H9 (cell line): ENCODE data around the gene GCNT2. TPM values are rescaled to one million over a fixed set of nuclear protein-coding genes. Genes with fewer than 3 reads are reported as not detected.

ENCODE experiments used
- DNase-seq: peaks from one replicate; pipeline ENCODE4 v3.0.0-alpha.2; 2017
- H2AFZ ChIP-seq: one replicate; pipeline ENCODE4 v1.6.1; 2013; ENCODE audit warnings: mild to moderate bottlenecking, low read length, control low read depth, moderate library complexity
- H2AK5ac ChIP-seq: 2 replicates; pipeline ENCODE4 v1.6.1; 2013; ENCODE audit warnings: low read length, control low read depth, mixed read lengths; ENCODE audit not compliant: insufficient read length
- H2BK120ac ChIP-seq: one replicate; pipeline ENCODE4 v1.6.1; 2013; ENCODE audit warnings: low read depth, mild to moderate bottlenecking, low read length, control low read depth, inconsistent platforms; ENCODE audit not compliant: poor library complexity, severe bottlenecking
- H2BK12ac ChIP-seq: 2 replicates; pipeline ENCODE4 v1.6.1; 2013; ENCODE audit warnings: low read length, control low read depth, mixed read lengths, low read depth; ENCODE audit not compliant: insufficient read length
- H2BK15ac ChIP-seq: 2 replicates; pipeline ENCODE4 v1.6.1; 2013; ENCODE audit warnings: low read depth, low read length, control low read depth
- H2BK20ac ChIP-seq: one replicate; pipeline ENCODE4 v1.6.1; 2013; ENCODE audit warnings: low read depth, mild to moderate bottlenecking, low read length, control low read depth, inconsistent platforms; ENCODE audit not compliant: poor library complexity, severe bottlenecking
- H2BK5ac ChIP-seq: 2 replicates; pipeline ENCODE4 v1.6.1; 2013; ENCODE audit warnings: low read length, control low read depth, mixed read lengths; ENCODE audit not compliant: insufficient read length
- H3K14ac ChIP-seq: 2 replicates; pipeline ENCODE4 v1.6.1; 2013; ENCODE audit warnings: low read length, control low read depth; ENCODE audit not compliant: insufficient read depth
- H3K18ac ChIP-seq: 2 replicates; pipeline ENCODE4 v1.6.1; 2013; ENCODE audit warnings: low read depth, mild to moderate bottlenecking, mixed read lengths, low read length, control low read depth; ENCODE audit not compliant: insufficient read length
- H3K23ac ChIP-seq: 2 replicates; pipeline ENCODE4 v1.6.1; 2013; ENCODE audit warnings: low read length, control low read depth, mixed read lengths, low read depth; ENCODE audit not compliant: insufficient read length
- H3K23me2 ChIP-seq: 2 replicates; pipeline ENCODE4 v1.6.1; 2013; ENCODE audit warnings: low read depth, mild to moderate bottlenecking, mixed read lengths, low read length, control low read depth; ENCODE audit not compliant: insufficient read length, poor library complexity, severe bottlenecking
- H3K27ac ChIP-seq: 2 replicates; pipeline ENCODE4 v1.5.1; 2013; ENCODE audit warnings: low read length, control low read depth, mixed read lengths, low read depth; ENCODE audit not compliant: insufficient read length
- H3K27me3 ChIP-seq: 2 replicates; pipeline ENCODE4 v1.6.1; 2013; ENCODE audit warnings: low read length, control low read depth, inconsistent platforms; ENCODE audit not compliant: insufficient read depth
- H3K4ac ChIP-seq: 2 replicates; pipeline ENCODE4 v1.6.1; 2013; ENCODE audit warnings: low read depth, mild to moderate bottlenecking, control low read depth, inconsistent platforms, low read length, moderate library complexity
- H3K4me1 ChIP-seq: 2 replicates; pipeline ENCODE4 v1.6.1; 2013; ENCODE audit warnings: low read length, control low read depth, inconsistent platforms; ENCODE audit not compliant: insufficient read depth
- H3K4me2 ChIP-seq: 2 replicates; pipeline ENCODE4 v1.6.1; 2013; ENCODE audit warnings: low read length, control low read depth, mixed read lengths; ENCODE audit not compliant: insufficient read length, insufficient read depth
- H3K56ac ChIP-seq: 2 replicates; pipeline ENCODE4 v1.6.1; 2013; ENCODE audit warnings: low read depth, mild to moderate bottlenecking, mixed read lengths, low read length, control low read depth; ENCODE audit not compliant: insufficient read length
- H3K79me1 ChIP-seq: 2 replicates; pipeline ENCODE4 v1.6.1; 2013; ENCODE audit warnings: low read depth, mild to moderate bottlenecking, moderate library complexity, low read length, control low read depth, inconsistent platforms; ENCODE audit not compliant: insufficient read depth, poor library complexity, severe bottlenecking
- H3K79me2 ChIP-seq: 2 replicates; pipeline ENCODE4 v1.6.1; 2013; ENCODE audit warnings: low read length, control low read depth, inconsistent platforms; ENCODE audit not compliant: insufficient read depth
- H3K9ac ChIP-seq: 2 replicates; pipeline ENCODE4 v1.6.1; 2013; ENCODE audit warnings: low read length, control low read depth, mixed read lengths; ENCODE audit not compliant: insufficient read length; ENCODE audit errors: extremely low read depth
- H3K9me3 ChIP-seq: one replicate; pipeline ENCODE4 v1.6.1; 2013; ENCODE audit warnings: low read depth, low read length, inconsistent platforms; ENCODE audit not compliant: control insufficient read depth
- H3T11ph ChIP-seq: one replicate; pipeline ENCODE4 v1.6.1; 2013; ENCODE audit warnings: mild to moderate bottlenecking, low read length, control low read depth, inconsistent platforms
- H4K20me1 ChIP-seq: one replicate; pipeline ENCODE4 v1.6.1; 2013; ENCODE audit not compliant: control insufficient read depth, insufficient read length, insufficient read depth
- H4K5ac ChIP-seq: 2 replicates; pipeline ENCODE4 v1.6.1; 2013; ENCODE audit warnings: low read depth, mild to moderate bottlenecking, mixed read lengths, low read length, control low read depth; ENCODE audit not compliant: insufficient read length
- H4K8ac ChIP-seq: replicated peaks from 2 replicates; pipeline ENCODE4 v1.6.1; 2013; ENCODE audit warnings: low read length, control low read depth, mixed read lengths, low read depth; ENCODE audit not compliant: insufficient read length
- H4K91ac ChIP-seq: 2 replicates; pipeline ENCODE4 v1.6.1; 2013; ENCODE audit warnings: low read depth, mild to moderate bottlenecking, moderate library complexity, mixed read lengths, low read length, control low read depth; ENCODE audit not compliant: insufficient read length
- H3K27ac Mint-ChIP-seq, 3 experiments: 2 replicates in 2 of 3; 3 replicates in 1 of 3; pipeline ENCODE4 v1.8.0; 2020 to 2021; ENCODE audit warnings: mixed read lengths in 3 of 3, mild to moderate bottlenecking in 1 of 3, moderate library complexity in 1 of 3
- H3K27me3 Mint-ChIP-seq: 2 replicates; pipeline ENCODE4 v1.8.0; 2021; ENCODE audit warnings: low read depth, mild to moderate bottlenecking, moderate library complexity, mixed read lengths
- H3K36me3 Mint-ChIP-seq, 3 experiments: 2 replicates in 2 of 3; 3 replicates in 1 of 3; pipeline ENCODE4 v1.8.0; 2020 to 2021; ENCODE audit warnings: low read depth in 3 of 3, mixed read lengths in 3 of 3; ENCODE audit not compliant: insufficient read depth in 1 of 3
- H3K4me1 Mint-ChIP-seq, 2 experiments: 2 replicates each; pipeline ENCODE4 v1.8.0; 2020; ENCODE audit warnings: mixed read lengths in 2 of 2
- H3K4me3 Mint-ChIP-seq, 2 experiments: 2 replicates in 1 of 2; 3 replicates in 1 of 2; pipeline ENCODE4 v1.8.0; 2020 to 2021; ENCODE audit warnings: mild to moderate bottlenecking in 2 of 2, mixed read lengths in 2 of 2, moderate library complexity in 1 of 2
- H3K9me3 Mint-ChIP-seq, 2 experiments: 2 replicates in 1 of 2; 3 replicates in 1 of 2; pipeline ENCODE4 v1.8.0; 2020; ENCODE audit warnings: mild to moderate bottlenecking in 2 of 2, mixed read lengths in 2 of 2, moderate library complexity in 1 of 2
- CTCF ChIP-seq: fragments of 200-600 bp; sonication (generic); conservative IDR thresholded peaks from 3 replicates; pipeline ENCODE4 v1.8.0; 2021; ENCODE audit warnings: antibody characterized with exemption, mild to moderate bottlenecking
- WGBS: extraction: QIAGEN DNeasy Blood & Tissue Kit; methylation state at CpG from one replicate; pipeline ENCODE4 v1.1.7; 2013; ENCODE audit warnings: missing lambda C conversion rate, low lambda C conversion rate, mixed read lengths; ENCODE audit not compliant: insufficient read length; ENCODE audit errors: extremely low coverage; 5-methylcytosine and 5-hydroxymethylcytosine counted together
- total RNA-seq: library from RNA; stranded (reverse); gene quantifications from 2 replicates; pipeline ENCODE4 v1.2.1, GENCODE V29; 2021

Gene GCNT2
- total RNA-seq, 1 experiment from 2014 or later, result 41.7 TPM

- Histone ChIP-seq H4K91ac (no peak overlapping the region), H3K18ac (no peak overlapping the region), H2BK12ac (no peak overlapping the region), H3K4me1 (peaks cover 8% of the 10 kb centered on the region; the same call in 1 of the 2 replicates), H3K23me2 (no peaks in the 10 kb centered on the region), H3K27me3 (no peaks in the 10 kb centered on the region), H2BK5ac (no peak overlapping the region), H3K4me2 (peak overlapping the region; percentile 22), H2AFZ (no peak overlapping the region), H3T11ph (no peak overlapping the region), H3K4ac (no peak overlapping the region), H4K8ac (no peak overlapping the region), H2BK120ac (no peak overlapping the region), H4K20me1 (no peaks in the 10 kb centered on the region), H3K79me1 (no peaks in the 10 kb centered on the region), H3K27ac (no peak overlapping the region), H3K9ac (no peak overlapping the region), H4K5ac (no peak overlapping the region), H3K23ac (no peak overlapping the region), H2AK5ac (no peak overlapping the region), H3K79me2 (no peaks in the 10 kb centered on the region), H2BK20ac (no peak overlapping the region), H3K9me3 (no peaks in the 10 kb centered on the region), H3K14ac (no peak overlapping the region), H3K56ac (no peak overlapping the region), H2BK15ac (no peak overlapping the region)
- H3K27ac Mint-ChIP-seq, result peak overlapping the region in 2 of 3 experiments; percentile 49 to 50; a peak in 1 of 7 replicates
- H3K4me3 Mint-ChIP-seq, result no peak overlapping the region
- peak; percentile 30 for DNase-seq
- no peaks in the 10 kb centered on the region for H3K27me3 Mint-ChIP-seq
- WGBS, result no CpG with 5 or more reads among the region's 11 CpGs
- no peaks in the 10 kb centered on the region for H3K9me3 Mint-ChIP-seq
- no peak for TF ChIP-seq CTCF
- no peaks in the 10 kb centered on the region for H3K36me3 Mint-ChIP-seq
- peaks cover 20 to 22% of the 10 kb centered on the region in 2 experiments for H3K4me1 Mint-ChIP-seq
Observed at GRCh38 chr6:10528158-10528981, 7.2 kb downstream of the GCNT2 start.
